ENCODE data around the gene ASTN2. TPM values are rescaled to one million over a fixed set of nuclear protein-coding genes. Genes with fewer than 3 reads are reported as not detected.

ASTN2 gene
- total RNA-seq, 1 donor from 2014 or later: 4.4 TPM

GRCh38 chr9:117178596-117179375 lies 236.1 kb downstream of the ASTN2 start:
- DNase-seq (ENCODE audit: low spot score): no peak

DNA sequence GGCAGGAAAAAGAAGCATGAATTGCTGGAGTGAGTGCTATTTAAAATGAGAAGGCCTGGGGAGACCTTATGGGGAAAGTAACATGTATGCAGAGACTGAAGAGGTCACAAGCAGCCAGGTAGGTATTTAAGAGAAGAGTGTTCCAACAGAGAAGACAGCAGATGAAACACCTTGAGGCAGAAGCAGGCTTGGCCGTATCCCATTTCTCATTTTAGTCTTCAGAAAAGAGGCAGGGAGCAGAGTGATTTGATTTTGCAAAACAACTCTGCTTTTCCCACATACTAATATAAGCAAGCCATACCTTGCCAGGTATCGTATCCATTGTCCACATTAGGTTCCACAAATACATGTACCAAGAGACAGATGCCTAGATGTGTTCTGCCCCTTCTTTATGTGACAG lies 244.3 kb downstream of the ASTN2 start:
- DNase-seq (ENCODE audit: low spot score): no peak

DNA sequence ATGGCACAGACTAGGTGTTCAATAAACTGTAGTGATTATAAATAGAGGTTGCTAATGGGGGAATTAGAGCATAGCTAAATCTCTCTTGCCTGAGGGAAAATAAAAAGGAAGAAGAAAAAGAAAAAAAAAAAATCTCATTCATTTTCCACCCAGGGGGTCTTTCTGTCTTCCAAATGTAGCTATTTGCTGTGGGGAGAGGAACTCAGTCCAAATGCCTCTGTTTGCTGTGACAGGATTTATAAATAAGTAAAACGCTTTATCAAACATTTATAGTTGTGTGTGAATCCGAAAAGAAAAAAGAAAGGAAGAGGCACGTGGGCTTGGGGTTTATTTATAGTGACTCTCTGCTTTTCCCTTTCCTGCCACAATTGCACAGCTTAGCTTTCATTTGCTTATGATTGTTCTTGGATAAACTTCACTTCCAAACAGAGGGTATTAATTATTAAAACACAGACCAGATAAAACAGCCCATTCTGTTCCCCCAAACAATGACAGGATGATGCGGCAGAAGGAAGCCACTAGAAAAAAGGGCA lies 245.7 kb downstream of the ASTN2 start:
- no peak for DNase-seq (ENCODE audit: low spot score)

GRCh38 chr9:117164512-117164911 lies 250.3 kb downstream of the ASTN2 start:
- no peak for DNase-seq (ENCODE audit: low spot score)

- DNase-seq (ENCODE audit: low spot score): no peak
Measured at GRCh38 chr9:117160254-117160653, 254.6 kb downstream of the ASTN2 start.

GRCh38 chr9:117156771-117157535 lies 257.9 kb downstream of the ASTN2 start:
- DNase-seq (ENCODE audit: low spot score): no peak

GRCh38 chr9:117156144-117156688 lies 258.6 kb downstream of the ASTN2 start:
- DNase-seq (ENCODE audit: low spot score): no peak

- no peak for DNase-seq (ENCODE audit: low spot score)
Measured at GRCh38 chr9:117153021-117153420, 261.8 kb downstream of the ASTN2 start.

DNA sequence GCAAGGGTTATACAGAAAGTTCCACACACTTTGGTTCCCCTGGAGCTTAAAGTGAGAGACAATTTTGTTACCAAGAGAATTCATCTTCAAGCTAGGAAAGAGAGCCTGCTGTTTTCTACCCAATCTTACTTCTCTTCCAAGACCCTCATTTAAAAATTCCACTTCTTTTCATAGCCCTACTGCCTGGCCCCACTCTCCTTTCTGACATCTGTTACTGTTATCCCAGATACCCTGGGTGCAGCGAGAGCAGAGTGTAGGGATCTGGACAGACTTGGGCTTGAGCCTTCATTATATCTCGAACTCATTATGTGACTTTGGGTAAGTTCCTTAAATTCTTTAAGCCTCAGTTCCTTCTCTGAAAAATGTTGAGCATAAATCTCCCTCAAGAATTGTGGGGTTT lies 263.1 kb downstream of the ASTN2 start:
- no peak for DNase-seq (ENCODE audit: low spot score)

DNA sequence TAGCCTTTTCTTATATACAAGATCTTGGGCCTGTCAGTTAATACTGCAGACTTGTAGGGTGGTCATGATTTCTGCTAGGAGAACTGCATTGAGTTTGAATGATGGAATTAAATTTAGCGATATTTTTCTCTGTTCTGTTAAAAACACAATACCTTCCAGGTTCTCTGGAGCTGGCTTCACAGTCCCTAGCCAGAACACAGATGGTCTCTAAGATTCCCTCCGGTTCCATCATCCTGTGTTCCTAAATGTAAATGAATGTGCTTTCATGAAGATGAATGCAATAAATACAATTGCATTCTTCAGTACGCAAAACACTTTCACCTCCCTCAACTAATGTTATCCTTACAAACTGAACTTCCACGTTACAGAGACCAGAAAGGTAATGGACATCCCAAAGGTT lies 264.9 kb downstream of the ASTN2 start:
- DNase-seq (ENCODE audit: low spot score): no peak

DNA sequence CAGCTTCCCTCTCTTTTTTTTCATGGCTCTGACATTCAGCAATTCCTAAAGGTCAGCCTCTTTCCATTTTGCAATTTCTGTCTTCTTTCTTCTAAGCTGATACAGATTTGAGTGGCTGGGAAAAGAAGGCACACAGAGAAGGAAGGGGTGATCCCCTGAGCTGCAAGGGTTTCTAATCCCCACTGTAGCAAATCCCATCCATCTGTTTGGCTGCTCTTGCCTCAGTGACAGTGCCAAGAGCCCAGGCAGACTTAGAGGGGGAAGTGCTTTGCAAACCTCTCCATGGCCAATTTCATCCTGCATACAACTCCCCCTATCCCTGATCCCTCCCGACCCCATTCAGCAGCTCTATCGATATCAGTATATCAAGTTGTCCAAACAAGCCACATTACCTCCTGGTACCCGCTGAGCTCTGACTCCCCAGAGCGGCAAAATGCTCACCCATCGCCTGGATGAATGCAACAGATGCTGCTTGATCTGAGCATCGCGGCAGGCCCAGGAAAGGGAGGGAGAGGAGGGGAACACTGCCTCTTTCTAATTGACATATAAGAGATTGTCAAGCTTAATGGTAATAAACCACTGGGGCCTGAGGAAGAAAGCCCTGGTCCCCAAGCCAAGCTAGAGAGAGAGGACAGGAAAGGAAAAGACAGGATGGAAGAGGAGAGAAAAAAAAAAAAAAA lies 268.9 kb downstream of the ASTN2 start:
- DNase-seq (ENCODE audit: low spot score): no peak

DNA sequence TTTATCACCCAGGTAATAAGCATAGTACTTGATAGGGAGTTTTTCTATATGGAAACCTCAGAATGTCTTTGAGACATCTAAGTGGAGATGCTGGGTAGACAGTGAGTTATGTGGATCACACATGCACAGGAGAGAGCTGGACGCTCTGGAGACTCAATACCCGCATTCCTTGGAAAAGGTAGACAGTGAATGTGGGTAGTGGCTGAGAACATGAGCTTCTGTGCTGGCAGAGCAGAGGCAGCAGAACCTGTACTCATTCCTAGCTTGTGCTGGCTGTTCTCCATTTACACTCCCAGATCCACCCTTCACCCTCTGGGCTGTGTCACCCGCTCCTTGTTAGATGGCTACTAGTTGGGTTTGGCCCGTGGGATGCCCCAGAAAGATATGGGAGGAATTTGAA lies 269.8 kb downstream of the ASTN2 start:
- no peak for DNase-seq (ENCODE audit: low spot score)

GRCh38 chr9:117138231-117138630 lies 276.6 kb downstream of the ASTN2 start:
- DNase-seq (ENCODE audit: low spot score): no peak

- DNase-seq (ENCODE audit: low spot score): no peak
Measured at GRCh38 chr9:117136461-117136860, 278.4 kb downstream of the ASTN2 start.

- DNase-seq (ENCODE audit: low spot score): no peak
Measured at GRCh38 chr9:117135501-117136098, 279.3 kb downstream of the ASTN2 start.

- DNase-seq (ENCODE audit: low spot score): no peak
Measured at GRCh38 chr9:117134826-117135500, 279.9 kb downstream of the ASTN2 start.

DNA sequence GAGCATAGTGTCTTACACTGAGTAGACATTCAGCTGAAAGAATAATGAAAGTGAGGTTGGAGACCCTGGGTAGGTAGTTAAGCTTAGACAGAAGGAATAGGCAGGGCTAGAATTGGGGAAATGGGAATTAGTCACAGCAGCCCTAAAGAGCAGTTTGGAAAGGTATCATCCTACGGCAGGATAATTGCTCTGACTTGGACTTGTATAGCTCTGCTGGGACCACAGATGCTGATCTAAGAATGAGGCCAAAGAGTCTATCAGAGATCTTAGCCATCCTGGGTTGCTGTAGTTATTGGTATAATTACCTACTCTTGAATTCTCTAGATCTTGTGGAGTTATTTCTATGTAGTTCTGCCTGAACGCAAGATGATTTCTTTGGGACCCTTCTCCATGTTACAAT lies 288.0 kb downstream of the ASTN2 start:
- DNase-seq (ENCODE audit: low spot score): no peak

GRCh38 chr9:117125531-117125930 lies 289.3 kb downstream of the ASTN2 start:
- DNase-seq (ENCODE audit: low spot score): no peak

GRCh38 chr9:117123729-117124128 lies 291.1 kb downstream of the ASTN2 start:
- DNase-seq (ENCODE audit: low spot score): no peak

GRCh38 chr9:117122953-117123352 lies 291.9 kb downstream of the ASTN2 start:
- DNase-seq (ENCODE audit: low spot score): no peak

GRCh38 chr9:117122102-117122501 lies 292.8 kb downstream of the ASTN2 start:
- no peak for DNase-seq (ENCODE audit: low spot score)

Measured in mucosa of gallbladder (tissue), 1 donor.